ENCODE measurements around the gene ZNF383.
"Not testable (repeated sequence)": the region's sequence is repeated elsewhere in the genome, so short reads cannot be mapped to it uniquely, and the experiment has no call there.

Gene ZNF383

GRCh38 chr19:37217775-37218591, at the start of gene ZNF383:
TSS of gene ZNF383 (plus strand) at chr19:37218214. CDS start at chr19:37230454, 12,240 bp downstream.
- DNase-seq (ENCODE audit: low read depth): peak; percentile 71

- DNase-seq (ENCODE audit: low read depth): peak; percentile 83
Measured at GRCh38 chr19:37172368-37173366, 45.3 kb upstream of the ZNF383 start, which contains the start of gene ZNF585A. TSS of gene ZNF585A (minus strand) at chr19:37172695. CDS start at chr19:37169910, 2,785 bp downstream.

- DNase-seq (ENCODE audit: low read depth): not testable (repeated sequence)
Measured at GRCh38 chr19:37186071-37186470, 31.9 kb upstream of the ZNF383 start.

- not testable (repeated sequence) for DNase-seq (ENCODE audit: low read depth)
Measured at GRCh38 chr19:37195248-37195647, 22.8 kb upstream of the ZNF383 start.

- DNase-seq (ENCODE audit: low read depth): not testable (repeated sequence)
Measured at GRCh38 chr19:37197115-37197514, 20.9 kb upstream of the ZNF383 start.

GRCh38 chr19:37197768-37198167, 20.2 kb upstream of the ZNF383 start:
- no peak for DNase-seq (ENCODE audit: low read depth)

GRCh38 chr19:37217480-37217774, 587 bp upstream of the ZNF383 start:
- DNase-seq (ENCODE audit: low read depth): no peak

GRCh38 chr19:37218592-37218935, 550 bp downstream of the ZNF383 start:
- DNase-seq (ENCODE audit: low read depth): no peak

- no peak for DNase-seq (ENCODE audit: low read depth)
Measured at GRCh38 chr19:37220383-37220782, 2.4 kb downstream of the ZNF383 start.

GRCh38 chr19:37221136-37221535, 3.1 kb downstream of the ZNF383 start:
- no peak for DNase-seq (ENCODE audit: low read depth)

- no peak for DNase-seq (ENCODE audit: low read depth)
Measured at GRCh38 chr19:37226248-37226647, 8.2 kb downstream of the ZNF383 start.

GRCh38 chr19:37227996-37228395, 10.0 kb downstream of the ZNF383 start:
- no peak for DNase-seq (ENCODE audit: low read depth)

- no peak for DNase-seq (ENCODE audit: low read depth)
Measured at GRCh38 chr19:37243206-37243632, 25.2 kb downstream of the ZNF383 start.

GRCh38 chr19:37251308-37252229, 33.6 kb downstream of the ZNF383 start:
- DNase-seq (ENCODE audit: low read depth): no peak

GRCh38 chr19:37263028-37263427, 45.0 kb downstream of the ZNF383 start:
- DNase-seq (ENCODE audit: low read depth): not testable (repeated sequence)

GRCh38 chr19:37267005-37267404, 49.0 kb downstream of the ZNF383 start:
- not testable (repeated sequence) for DNase-seq (ENCODE audit: low read depth)

GRCh38 chr19:37267755-37268154, 49.7 kb downstream of the ZNF383 start:
- not testable (repeated sequence) for DNase-seq (ENCODE audit: low read depth)

GRCh38 chr19:37280656-37281055, 62.6 kb downstream of the ZNF383 start:
- not testable (repeated sequence) for DNase-seq (ENCODE audit: low read depth)

- DNase-seq (ENCODE audit: low read depth): not testable (repeated sequence)
Measured at GRCh38 chr19:37284020-37284419, 66.0 kb downstream of the ZNF383 start.

GRCh38 chr19:37289229-37289628, 71.2 kb downstream of the ZNF383 start:
- not testable (repeated sequence) for DNase-seq (ENCODE audit: low read depth)
